Pons (tissue), 1 donor: ENCODE results near the gene CLN6.
"Not testable (repeated sequence)": the region's sequence is repeated elsewhere in the genome, so short reads cannot be mapped to it uniquely, and the experiment has no call there.

Experiments used
- DNase-seq: peaks from one replicate; pipeline ENCODE4 v3.0.0-alpha.2; 2016; ENCODE audit warnings: low spot score

CLN6 gene

DNA sequence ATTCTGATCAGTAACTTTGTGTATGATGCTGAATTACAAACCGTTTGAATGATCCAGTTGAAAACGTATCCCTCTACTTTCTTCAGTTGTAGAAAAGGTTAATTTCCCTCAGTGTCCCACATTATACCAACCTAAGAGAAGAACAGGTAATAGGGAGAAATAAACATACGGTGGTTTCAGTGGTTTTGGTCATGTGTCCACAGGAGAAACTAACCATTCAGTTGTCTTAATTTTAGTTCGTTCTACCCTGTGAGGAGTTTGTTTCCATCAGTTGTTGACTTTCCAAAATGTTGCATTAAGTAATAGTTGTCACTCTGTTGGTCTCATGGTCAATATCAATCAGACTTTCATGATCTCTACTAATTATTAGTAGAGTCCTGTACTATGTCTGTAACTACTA lies 39.5 kb downstream of the CLN6 start:
- DNase-seq, result no peak

- no peak for DNase-seq
These were observed 40.9 kb downstream of the CLN6 start for GRCh38 chr15:68188647-68189046.

GRCh38 chr15:68187559-68187958 lies 42.0 kb downstream of the CLN6 start:
- peak; percentile 51 for DNase-seq

GRCh38 chr15:68186671-68187397 lies 42.7 kb downstream of the CLN6 start:
- DNase-seq, result no peak

- no peak for DNase-seq
These were observed 44.7 kb downstream of the CLN6 start for GRCh38 chr15:68184616-68185480.

GRCh38 chr15:68183616-68184315 lies 45.8 kb downstream of the CLN6 start:
- DNase-seq, result no peak

GRCh38 chr15:68177742-68178141 lies 51.8 kb downstream of the CLN6 start:
- DNase-seq, result no peak

- no peak for DNase-seq
These were observed 52.9 kb downstream of the CLN6 start for GRCh38 chr15:68176601-68177000.

- no peak for DNase-seq
These were observed 54.0 kb downstream of the CLN6 start for GRCh38 chr15:68175526-68175925.

- DNase-seq, result no peak
These were observed 56.4 kb downstream of the CLN6 start for GRCh38 chr15:68173119-68173518.

DNA sequence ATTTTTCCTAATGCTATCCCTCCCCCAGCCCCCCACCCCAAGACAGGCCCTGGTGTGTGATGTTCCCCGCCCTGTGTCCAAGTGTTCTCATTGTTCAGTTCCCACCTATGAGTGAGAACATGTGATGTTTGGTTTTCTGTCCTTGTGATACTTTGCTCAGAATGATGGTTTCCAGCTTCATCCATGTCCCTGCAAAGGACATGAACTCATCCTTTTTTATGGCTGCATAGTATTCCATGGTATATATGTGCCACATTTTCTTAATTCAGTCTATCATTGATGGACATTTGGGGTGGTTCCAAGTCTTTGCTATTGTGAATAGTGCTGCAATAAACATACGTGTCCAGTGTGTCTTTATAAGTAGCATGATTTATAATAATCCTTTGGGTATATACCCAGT lies 57.5 kb downstream of the CLN6 start:
- not testable (repeated sequence) for DNase-seq

GRCh38 chr15:68166847-68167246 lies 62.7 kb downstream of the CLN6 start:
- no peak for DNase-seq

GRCh38 chr15:68163191-68163590 lies 66.3 kb downstream of the CLN6 start:
- no peak for DNase-seq

DNA sequence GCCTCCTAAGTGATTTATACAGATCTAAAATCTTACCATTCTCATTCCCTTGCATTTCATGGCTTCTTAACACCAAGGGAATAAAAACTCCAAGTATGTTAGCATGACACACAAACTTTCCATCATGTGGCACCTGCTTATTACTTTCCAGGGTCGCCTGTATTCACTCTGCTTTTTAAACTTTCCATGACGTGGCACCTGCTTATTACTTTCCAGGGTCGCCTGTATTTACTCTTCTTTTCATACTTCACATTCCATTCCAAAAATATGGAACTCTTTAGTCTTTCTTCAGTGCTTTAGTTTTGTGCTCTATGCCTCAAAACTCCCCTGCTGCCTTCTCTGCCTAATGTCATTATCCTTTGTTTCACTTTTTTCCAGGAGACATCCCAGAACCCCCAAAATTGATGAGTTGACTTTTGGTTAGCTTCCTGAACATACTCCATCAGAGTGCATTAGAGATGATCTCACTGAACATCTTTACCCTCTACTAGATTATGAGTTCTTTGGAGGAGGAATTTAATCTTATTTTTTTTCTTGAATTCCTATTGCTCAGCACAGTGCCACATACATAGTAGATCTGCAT lies 71.4 kb downstream of the CLN6 start:
- DNase-seq, result no peak

GRCh38 chr15:68157074-68157473 lies 72.5 kb downstream of the CLN6 start:
- DNase-seq, result no peak
